Neural progenitor cell (in vitro differentiated cells): ENCODE measurements around the gene ADCY1. TPM values are rescaled to one million over a fixed set of nuclear protein-coding genes. Genes with fewer than 3 reads are reported as not detected.

Experiments
- DNase-seq: peaks from one replicate; pipeline ENCODE4 v3.0.0-alpha.2; 2016; ENCODE audit warnings: low spot score
- H2AFZ ChIP-seq: fragments of 200-600 bp; sonication (generic); replicated peaks from 2 replicates; pipeline ENCODE4 v1.6.1; 2016; ENCODE audit warnings: antibody characterized with exemption
- H3F3A ChIP-seq: fragments of 200-600 bp; sonication (generic); 2 replicates; pipeline ENCODE4 v1.6.1; 2016; ENCODE audit warnings: antibody characterized with exemption, low read depth
- H3K27ac ChIP-seq: fragments of 200-600 bp; sonication (generic); 2 replicates; pipeline ENCODE4 v1.5.1; 2016; ENCODE audit warnings: mild to moderate bottlenecking
- H3K27me3 ChIP-seq: fragments of 200-600 bp; sonication (generic); 2 replicates; pipeline ENCODE4 v1.6.1; 2016; ENCODE audit warnings: mild to moderate bottlenecking, moderate library complexity
- H3K36me3 ChIP-seq: fragments of 200-600 bp; sonication (generic); 2 replicates; pipeline ENCODE4 v1.5.1; 2016
- H3K4me1 ChIP-seq: fragments of 200-600 bp; sonication (generic); 2 replicates; pipeline ENCODE4 v1.6.1; 2016; ENCODE audit warnings: mixed run types
- H3K4me2 ChIP-seq: fragments of 200-600 bp; sonication (generic); 2 replicates; pipeline ENCODE4 v1.6.1; 2016
- H3K4me3 ChIP-seq: fragments of 200-600 bp; sonication (generic); 2 replicates; pipeline ENCODE4 v1.5.1; 2016
- H3K79me2 ChIP-seq: fragments of 200-600 bp; sonication (generic); 2 replicates; pipeline ENCODE4 v1.6.1; 2016; ENCODE audit warnings: low read depth
- H3K9ac ChIP-seq: fragments of 200-600 bp; sonication (generic); 2 replicates; pipeline ENCODE4 v1.6.1; 2016
- H3K9me3 ChIP-seq: fragments of 200-600 bp; sonication (generic); 2 replicates; pipeline ENCODE4 v1.5.1; 2016; ENCODE audit warnings: low read depth
- H4K20me1 ChIP-seq: fragments of 200-600 bp; sonication (generic); 2 replicates; pipeline ENCODE4 v1.6.1; 2016; ENCODE audit warnings: low read depth
- H3K27ac Mint-ChIP-seq: 3 replicates; pipeline ENCODE4 v1.8.0; 2021; ENCODE audit warnings: mixed read lengths
- H3K27me3 Mint-ChIP-seq: 2 replicates; pipeline ENCODE4 v1.8.0; 2022; ENCODE audit warnings: low read depth, mild to moderate bottlenecking, inconsistent platforms, moderate library complexity, mixed read lengths; ENCODE audit not compliant: insufficient read depth
- H3K36me3 Mint-ChIP-seq: 3 replicates; pipeline ENCODE4 v1.8.0; 2021; ENCODE audit warnings: mixed read lengths
- H3K4me1 Mint-ChIP-seq: 3 replicates; pipeline ENCODE4 v1.8.0; 2021; ENCODE audit warnings: mixed read lengths
- H3K4me3 Mint-ChIP-seq: 3 replicates; pipeline ENCODE4 v1.8.0; 2021; ENCODE audit warnings: mild to moderate bottlenecking, moderate library complexity, mixed read lengths
- H3K9me3 Mint-ChIP-seq: 3 replicates; pipeline ENCODE4 v1.8.0; 2020; ENCODE audit warnings: mixed read lengths
- CTCF ChIP-seq: fragments of 200-600 bp; sonication (generic); IDR thresholded peaks from 2 replicates; pipeline ENCODE4 v1.5.1; 2017; ENCODE audit warnings: antibody characterized with exemption, mild to moderate bottlenecking
- EZH2 ChIP-seq: fragments of 200-600 bp; sonication (generic); IDR thresholded peaks from 2 replicates; pipeline ENCODE4 v1.6.1; 2017; ENCODE audit warnings: antibody characterized with exemption, mild to moderate bottlenecking, moderate library complexity
- EZH2phosphoT487 ChIP-seq: fragments of 200-600 bp; sonication (generic); IDR thresholded peaks from 2 replicates; pipeline ENCODE4 v1.6.1; 2017; ENCODE audit warnings: antibody characterized with exemption
- total RNA-seq: library from RNA; depleted of rRNA; stranded (reverse); fragments of >200 nt; gene quantifications from 2 replicates; pipeline ENCODE4 v1.2.3, GENCODE V29; 2015; ENCODE audit warnings: low replicate concordance

The ADCY1 gene
- total RNA-seq, 1 donor from 2014 or later, result 7.4 TPM

- Histone ChIP-seq H2AFZ (no peak overlapping the region), H3K27ac (no peak overlapping the region), H3K79me2 (no peaks in the 10 kb centered on the region), H3K9me3 (no peaks in the 10 kb centered on the region), H3K4me3 (no peak overlapping the region), H3F3A (no peaks in the 10 kb centered on the region), H3K27me3 (no peaks in the 10 kb centered on the region), H3K36me3 (no peaks in the 10 kb centered on the region), H3K4me1 (peaks cover 9% of the 10 kb centered on the region), H3K9ac (no peak overlapping the region), H3K4me2 (no peak overlapping the region), H4K20me1 (no peaks in the 10 kb centered on the region)
- Mint-ChIP-seq H3K36me3 (no peaks in the 10 kb centered on the region), H3K4me1 (peaks cover 21% of the 10 kb centered on the region), H3K9me3 (no peaks in the 10 kb centered on the region), H3K27me3 (peaks cover 5% of the 10 kb centered on the region), H3K4me3 (no peak overlapping the region), H3K27ac (peak overlapping the region; percentile 80)
- TF ChIP-seq EZH2phosphoT487, result no peak
- no peak for TF ChIP-seq CTCF
- no peak for TF ChIP-seq EZH2
- no peak for DNase-seq
These were observed 23.3 kb downstream of the ADCY1 start for GRCh38 chr7:45597286-45597984.

- no peak for DNase-seq
These were observed 24.8 kb downstream of the ADCY1 start for GRCh38 chr7:45598886-45599520.

GRCh38 chr7:45599851-45600706 lies 25.9 kb downstream of the ADCY1 start:
- Histone ChIP-seq H3K27ac (no peak overlapping the region), H3K9ac (no peak overlapping the region), H3F3A (no peaks in the 10 kb centered on the region), H3K27me3 (no peaks in the 10 kb centered on the region), H4K20me1 (no peaks in the 10 kb centered on the region), H3K36me3 (no peaks in the 10 kb centered on the region), H3K9me3 (no peaks in the 10 kb centered on the region), H3K79me2 (no peaks in the 10 kb centered on the region), H3K4me2 (no peak overlapping the region), H2AFZ (no peak overlapping the region), H3K4me1 (peaks cover 9% of the 10 kb centered on the region), H3K4me3 (no peak overlapping the region)
- TF ChIP-seq CTCF, result no peak
- TF ChIP-seq EZH2, result no peak
- no peak for TF ChIP-seq EZH2phosphoT487
- no peaks in the 10 kb centered on the region for H3K36me3 Mint-ChIP-seq
- DNase-seq, result no peak
- H3K4me3 Mint-ChIP-seq, result no peak overlapping the region
- peak overlapping the region; percentile 63 for H3K27ac Mint-ChIP-seq
- H3K27me3 Mint-ChIP-seq, result peaks cover 2% of the 10 kb centered on the region
- peaks cover 21% of the 10 kb centered on the region for H3K4me1 Mint-ChIP-seq
- H3K9me3 Mint-ChIP-seq, result peaks cover 6% of the 10 kb centered on the region

More at GRCh38 chr7:45598886-45599520, 24.8 kb downstream of the ADCY1 start:
- Histone ChIP-seq H3F3A (no peaks in the 10 kb centered on the region), H3K9me3 (no peaks in the 10 kb centered on the region), H2AFZ (no peak overlapping the region), H3K4me2 (no peak overlapping the region), H3K4me1 (peaks cover 9% of the 10 kb centered on the region), H3K27me3 (no peaks in the 10 kb centered on the region), H3K9ac (no peak overlapping the region), H4K20me1 (no peaks in the 10 kb centered on the region), H3K36me3 (no peaks in the 10 kb centered on the region), H3K27ac (no peak overlapping the region), H3K79me2 (no peaks in the 10 kb centered on the region), H3K4me3 (no peak overlapping the region)
- no peak for TF ChIP-seq EZH2phosphoT487
- no peak for TF ChIP-seq EZH2
- TF ChIP-seq CTCF, result no peak
- no peak overlapping the region for H3K27ac Mint-ChIP-seq
- no peak overlapping the region for H3K4me3 Mint-ChIP-seq
- peaks cover 2% of the 10 kb centered on the region for H3K27me3 Mint-ChIP-seq
- H3K4me1 Mint-ChIP-seq, result peaks cover 21% of the 10 kb centered on the region
- H3K36me3 Mint-ChIP-seq, result no peaks in the 10 kb centered on the region
- H3K9me3 Mint-ChIP-seq, result peaks cover 1% of the 10 kb centered on the region
